Measurements from ENCODE around the gene PDGFB. TPM values are rescaled to one million over a fixed set of nuclear protein-coding genes. Genes with fewer than 3 reads are reported as not detected.

PDGFB gene
- total and polyA plus RNA-seq, 9 of the 15 experiments (the other 6 are each of a cell fraction or from before 2014, with no cell fraction given): 0.07 to 4.0 (median 0.48) TPM; not detected in 1

DNA sequence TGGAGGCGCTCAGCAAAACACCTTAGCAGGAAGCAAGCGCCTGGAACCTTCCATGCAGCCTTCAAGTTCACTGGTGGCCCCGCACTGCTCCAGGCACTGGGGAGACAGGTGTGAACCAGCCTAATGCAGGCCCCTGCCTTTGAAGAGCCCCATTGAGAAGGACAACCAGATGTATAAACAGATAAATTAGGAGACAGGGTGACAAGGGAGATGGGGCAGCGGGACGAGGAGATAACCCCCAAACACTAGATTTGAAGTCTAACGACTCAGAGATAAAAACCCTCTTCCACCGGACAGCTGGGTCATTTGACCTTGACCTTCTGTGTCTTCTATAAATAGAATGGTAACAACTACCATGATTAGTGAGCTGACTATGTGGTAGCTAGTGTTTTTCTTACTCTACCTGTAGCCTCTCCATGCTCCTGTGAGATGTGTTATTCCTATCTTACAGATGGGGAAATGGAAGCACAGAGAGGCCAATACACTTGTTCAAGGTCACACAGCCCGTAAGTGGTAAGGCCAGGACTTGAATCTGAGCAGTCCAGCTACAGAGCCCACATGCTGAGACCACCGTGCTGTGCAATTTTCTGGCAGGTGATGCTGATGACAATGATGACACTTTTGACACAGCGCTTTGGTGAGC, 2.0 kb upstream of the PDGFB start (continued):
- TF ChIP-seq, protein P1, sequence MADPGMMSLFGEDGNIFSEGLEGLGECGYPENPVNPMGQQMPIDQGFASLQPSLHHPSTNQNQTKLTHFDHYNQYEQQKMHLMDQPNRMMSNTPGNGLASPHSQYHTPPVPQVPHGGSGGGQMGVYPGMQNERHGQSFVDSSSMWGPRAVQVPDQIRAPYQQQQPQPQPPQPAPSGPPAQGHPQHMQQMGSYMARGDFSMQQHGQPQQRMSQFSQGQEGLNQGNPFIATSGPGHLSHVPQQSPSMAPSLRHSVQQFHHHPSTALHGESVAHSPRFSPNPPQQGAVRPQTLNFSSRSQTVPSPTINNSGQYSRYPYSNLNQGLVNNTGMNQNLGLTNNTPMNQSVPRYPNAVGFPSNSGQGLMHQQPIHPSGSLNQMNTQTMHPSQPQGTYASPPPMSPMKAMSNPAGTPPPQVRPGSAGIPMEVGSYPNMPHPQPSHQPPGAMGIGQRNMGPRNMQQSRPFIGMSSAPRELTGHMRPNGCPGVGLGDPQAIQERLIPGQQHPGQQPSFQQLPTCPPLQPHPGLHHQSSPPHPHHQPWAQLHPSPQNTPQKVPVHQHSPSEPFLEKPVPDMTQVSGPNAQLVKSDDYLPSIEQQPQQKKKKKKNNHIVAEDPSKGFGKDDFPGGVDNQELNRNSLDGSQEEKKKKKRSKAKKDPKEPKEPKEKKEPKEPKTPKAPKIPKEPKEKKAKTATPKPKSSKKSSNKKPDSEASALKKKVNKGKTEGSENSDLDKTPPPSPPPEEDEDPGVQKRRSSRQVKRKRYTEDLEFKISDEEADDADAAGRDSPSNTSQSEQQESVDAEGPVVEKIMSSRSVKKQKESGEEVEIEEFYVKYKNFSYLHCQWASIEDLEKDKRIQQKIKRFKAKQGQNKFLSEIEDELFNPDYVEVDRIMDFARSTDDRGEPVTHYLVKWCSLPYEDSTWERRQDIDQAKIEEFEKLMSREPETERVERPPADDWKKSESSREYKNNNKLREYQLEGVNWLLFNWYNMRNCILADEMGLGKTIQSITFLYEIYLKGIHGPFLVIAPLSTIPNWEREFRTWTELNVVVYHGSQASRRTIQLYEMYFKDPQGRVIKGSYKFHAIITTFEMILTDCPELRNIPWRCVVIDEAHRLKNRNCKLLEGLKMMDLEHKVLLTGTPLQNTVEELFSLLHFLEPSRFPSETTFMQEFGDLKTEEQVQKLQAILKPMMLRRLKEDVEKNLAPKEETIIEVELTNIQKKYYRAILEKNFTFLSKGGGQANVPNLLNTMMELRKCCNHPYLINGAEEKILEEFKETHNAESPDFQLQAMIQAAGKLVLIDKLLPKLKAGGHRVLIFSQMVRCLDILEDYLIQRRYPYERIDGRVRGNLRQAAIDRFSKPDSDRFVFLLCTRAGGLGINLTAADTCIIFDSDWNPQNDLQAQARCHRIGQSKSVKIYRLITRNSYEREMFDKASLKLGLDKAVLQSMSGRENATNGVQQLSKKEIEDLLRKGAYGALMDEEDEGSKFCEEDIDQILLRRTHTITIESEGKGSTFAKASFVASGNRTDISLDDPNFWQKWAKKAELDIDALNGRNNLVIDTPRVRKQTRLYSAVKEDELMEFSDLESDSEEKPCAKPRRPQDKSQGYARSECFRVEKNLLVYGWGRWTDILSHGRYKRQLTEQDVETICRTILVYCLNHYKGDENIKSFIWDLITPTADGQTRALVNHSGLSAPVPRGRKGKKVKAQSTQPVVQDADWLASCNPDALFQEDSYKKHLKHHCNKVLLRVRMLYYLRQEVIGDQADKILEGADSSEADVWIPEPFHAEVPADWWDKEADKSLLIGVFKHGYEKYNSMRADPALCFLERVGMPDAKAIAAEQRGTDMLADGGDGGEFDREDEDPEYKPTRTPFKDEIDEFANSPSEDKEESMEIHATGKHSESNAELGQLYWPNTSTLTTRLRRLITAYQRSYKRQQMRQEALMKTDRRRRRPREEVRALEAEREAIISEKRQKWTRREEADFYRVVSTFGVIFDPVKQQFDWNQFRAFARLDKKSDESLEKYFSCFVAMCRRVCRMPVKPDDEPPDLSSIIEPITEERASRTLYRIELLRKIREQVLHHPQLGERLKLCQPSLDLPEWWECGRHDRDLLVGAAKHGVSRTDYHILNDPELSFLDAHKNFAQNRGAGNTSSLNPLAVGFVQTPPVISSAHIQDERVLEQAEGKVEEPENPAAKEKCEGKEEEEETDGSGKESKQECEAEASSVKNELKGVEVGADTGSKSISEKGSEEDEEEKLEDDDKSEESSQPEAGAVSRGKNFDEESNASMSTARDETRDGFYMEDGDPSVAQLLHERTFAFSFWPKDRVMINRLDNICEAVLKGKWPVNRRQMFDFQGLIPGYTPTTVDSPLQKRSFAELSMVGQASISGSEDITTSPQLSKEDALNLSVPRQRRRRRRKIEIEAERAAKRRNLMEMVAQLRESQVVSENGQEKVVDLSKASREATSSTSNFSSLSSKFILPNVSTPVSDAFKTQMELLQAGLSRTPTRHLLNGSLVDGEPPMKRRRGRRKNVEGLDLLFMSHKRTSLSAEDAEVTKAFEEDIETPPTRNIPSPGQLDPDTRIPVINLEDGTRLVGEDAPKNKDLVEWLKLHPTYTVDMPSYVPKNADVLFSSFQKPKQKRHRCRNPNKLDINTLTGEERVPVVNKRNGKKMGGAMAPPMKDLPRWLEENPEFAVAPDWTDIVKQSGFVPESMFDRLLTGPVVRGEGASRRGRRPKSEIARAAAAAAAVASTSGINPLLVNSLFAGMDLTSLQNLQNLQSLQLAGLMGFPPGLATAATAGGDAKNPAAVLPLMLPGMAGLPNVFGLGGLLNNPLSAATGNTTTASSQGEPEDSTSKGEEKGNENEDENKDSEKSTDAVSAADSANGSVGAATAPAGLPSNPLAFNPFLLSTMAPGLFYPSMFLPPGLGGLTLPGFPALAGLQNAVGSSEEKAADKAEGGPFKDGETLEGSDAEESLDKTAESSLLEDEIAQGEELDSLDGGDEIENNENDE (IDR thresholded peaks at IDR 0.05; ENCODE audit: low read depth, low read length): no peak
- TF ChIP-seq, protein P2, sequence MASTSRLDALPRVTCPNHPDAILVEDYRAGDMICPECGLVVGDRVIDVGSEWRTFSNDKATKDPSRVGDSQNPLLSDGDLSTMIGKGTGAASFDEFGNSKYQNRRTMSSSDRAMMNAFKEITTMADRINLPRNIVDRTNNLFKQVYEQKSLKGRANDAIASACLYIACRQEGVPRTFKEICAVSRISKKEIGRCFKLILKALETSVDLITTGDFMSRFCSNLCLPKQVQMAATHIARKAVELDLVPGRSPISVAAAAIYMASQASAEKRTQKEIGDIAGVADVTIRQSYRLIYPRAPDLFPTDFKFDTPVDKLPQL (IDR thresholded peaks at IDR 0.05; ENCODE audit: extremely low read depth, insufficient read length): no peak
- TF ChIP-seq SMARCE1 (IDR thresholded peaks at IDR 0.05) (peak; percentile 63; the same call in 1 of the 2 replicates), STAG1 (CRISPR knock-in tag; IDR thresholded peaks at IDR 0.05; ENCODE audit: borderline replicate concordance) (no peak), OTX1 (CRISPR knock-in tag; IDR thresholded peaks at IDR 0.05) (no peak), ZFP36 (IDR thresholded peaks at IDR 0.05; ENCODE audit: low read depth, low read length, partially characterized antibody) (peak; percentile 90)
- TF ChIP-seq, protein P3, sequence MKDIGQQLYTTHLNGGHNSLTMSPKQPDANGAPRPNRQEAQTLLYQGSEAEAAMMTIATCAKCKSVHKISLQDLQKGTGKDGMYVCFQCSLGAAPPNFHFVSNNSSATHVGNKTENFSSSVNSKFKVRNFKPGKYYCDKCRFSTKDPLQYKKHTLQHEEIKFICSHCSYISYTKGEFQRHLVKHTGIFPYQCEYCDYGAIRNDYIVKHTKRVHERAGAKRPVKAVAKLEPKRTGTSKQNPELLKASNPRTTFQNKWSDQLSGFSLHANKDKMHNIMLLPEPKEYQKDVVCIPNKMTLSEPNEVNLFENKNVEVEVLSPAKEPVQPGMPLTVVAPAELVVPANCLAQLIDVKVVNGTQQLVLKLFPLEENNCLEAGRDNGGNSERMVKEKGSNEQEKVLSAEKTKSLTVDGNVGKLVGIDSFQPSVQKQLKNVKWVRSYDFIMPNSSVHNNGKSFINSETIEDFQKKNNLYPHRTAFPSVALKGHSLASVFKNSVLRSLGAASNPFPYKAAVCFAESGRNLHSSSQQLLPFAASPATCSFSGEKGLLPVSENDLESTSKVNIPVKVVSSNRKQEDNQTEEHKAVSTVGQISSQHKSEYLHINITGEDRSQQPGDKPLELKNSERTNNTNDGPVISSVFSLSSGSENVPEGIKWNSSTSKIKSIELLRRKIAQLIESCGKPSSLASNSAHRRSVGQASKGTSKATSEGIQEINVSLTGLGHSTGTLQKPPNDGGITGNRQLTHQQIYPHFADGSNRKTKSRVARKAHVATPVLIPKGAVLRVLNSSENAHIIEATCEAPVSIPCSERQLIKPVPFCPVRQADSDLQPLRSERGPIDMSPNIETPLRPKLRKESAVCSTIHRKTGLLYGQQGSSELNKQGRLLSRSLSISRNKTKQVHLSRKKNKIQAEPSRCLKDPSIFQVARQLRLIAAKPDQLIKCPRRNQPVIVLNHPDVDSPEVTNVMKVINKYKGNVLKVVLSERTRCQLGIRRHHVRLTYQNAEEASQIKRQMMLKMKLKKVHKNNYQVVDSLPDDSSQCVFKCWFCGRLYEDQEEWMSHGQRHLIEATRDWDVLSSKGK (CRISPR knock-in tag; IDR thresholded peaks at IDR 0.05): no peak

Data from K562 (cell line).